ENCODE measurements around the gene GPR87.

Gene GPR87, protein sequence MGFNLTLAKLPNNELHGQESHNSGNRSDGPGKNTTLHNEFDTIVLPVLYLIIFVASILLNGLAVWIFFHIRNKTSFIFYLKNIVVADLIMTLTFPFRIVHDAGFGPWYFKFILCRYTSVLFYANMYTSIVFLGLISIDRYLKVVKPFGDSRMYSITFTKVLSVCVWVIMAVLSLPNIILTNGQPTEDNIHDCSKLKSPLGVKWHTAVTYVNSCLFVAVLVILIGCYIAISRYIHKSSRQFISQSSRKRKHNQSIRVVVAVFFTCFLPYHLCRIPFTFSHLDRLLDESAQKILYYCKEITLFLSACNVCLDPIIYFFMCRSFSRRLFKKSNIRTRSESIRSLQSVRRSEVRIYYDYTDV

DNA sequence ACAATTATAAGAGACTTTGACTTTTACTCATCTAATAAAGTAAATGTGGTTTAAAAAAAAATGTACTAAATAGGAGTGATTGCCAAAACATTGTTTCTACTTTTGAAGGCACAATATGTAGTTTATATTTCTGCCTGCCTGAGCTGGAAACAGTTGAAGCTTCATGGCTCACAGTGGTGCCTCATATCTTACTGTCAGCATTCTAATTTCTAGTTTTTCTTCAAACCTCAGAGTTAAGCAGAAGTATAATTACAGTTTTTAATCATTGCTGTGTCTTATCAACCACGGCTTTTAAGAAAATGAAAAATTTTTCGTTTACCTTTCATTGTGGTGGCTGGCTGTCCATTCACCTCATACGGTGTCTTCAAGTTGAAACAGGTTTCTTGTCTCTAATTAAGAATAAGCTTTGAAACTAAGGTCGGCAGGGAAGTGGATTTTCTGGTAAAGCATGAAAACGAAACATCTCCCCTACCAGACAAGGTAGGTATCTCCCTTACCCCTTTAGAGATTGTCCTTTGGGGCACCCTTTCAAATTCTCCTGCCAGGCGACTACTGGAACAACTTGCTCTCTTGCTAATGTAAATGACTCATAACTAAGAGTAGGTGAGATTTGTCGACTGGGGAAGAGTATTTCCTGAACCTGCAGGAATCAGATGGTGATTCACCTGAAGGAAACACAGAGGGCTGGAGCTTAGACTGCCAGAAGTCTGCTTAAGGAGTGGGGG, at the start of gene GPR87:
TSS of gene GPR87 (minus strand) at position 554 of the 725 bp plus-strand sequence. CDS start 16,720 bp downstream, outside the sequence.
- DNase-seq (ENCODE audit: extremely low spot score, insufficient read length, low read depth) (no peak), FAIRE-seq (peak; percentile 36)

DNA sequence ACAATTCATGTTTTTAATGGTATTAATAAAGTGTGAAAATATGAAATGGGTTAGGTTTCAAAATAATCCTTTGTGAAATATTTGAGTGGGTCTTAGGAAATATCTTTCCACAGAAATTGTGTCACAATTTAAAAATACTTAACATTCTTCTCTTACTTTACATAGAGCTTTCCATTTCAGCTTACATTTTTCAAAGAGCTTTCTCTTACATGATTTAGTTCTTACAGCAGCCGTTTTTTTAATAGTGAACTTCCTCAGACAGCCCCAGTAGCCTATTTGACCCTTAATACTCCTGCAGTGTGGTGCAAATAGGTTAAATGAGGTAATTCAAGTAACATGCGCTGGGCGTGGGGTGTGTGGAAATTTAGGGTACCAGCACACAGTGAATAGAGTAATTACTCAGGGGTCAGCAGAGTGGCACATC, 46.1 kb upstream of the GPR87 start:
- FAIRE-seq, result no peak
- DNase-seq (ENCODE audit: extremely low spot score, insufficient read length, low read depth), result no peak

DNA sequence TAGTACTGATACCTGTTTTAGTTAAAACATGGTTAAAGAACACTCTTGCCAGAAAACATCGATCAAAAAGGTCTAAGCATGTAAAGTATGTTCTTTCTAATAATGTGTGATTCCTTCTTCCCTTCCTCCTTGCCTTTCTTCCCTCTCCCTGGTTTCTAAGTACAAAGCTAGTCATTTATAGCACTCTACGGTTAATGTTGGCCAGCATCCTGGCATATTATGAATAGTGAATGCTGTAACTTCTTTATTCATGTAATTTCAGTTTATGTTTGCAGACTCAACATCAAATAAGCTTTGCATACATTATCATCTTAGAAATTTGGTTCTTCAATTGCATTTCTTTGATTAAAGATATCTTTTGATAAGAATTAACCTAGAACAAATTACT, 40.8 kb upstream of the GPR87 start:
- FAIRE-seq, result no peak
- DNase-seq (ENCODE audit: extremely low spot score, insufficient read length, low read depth), result no peak

DNA sequence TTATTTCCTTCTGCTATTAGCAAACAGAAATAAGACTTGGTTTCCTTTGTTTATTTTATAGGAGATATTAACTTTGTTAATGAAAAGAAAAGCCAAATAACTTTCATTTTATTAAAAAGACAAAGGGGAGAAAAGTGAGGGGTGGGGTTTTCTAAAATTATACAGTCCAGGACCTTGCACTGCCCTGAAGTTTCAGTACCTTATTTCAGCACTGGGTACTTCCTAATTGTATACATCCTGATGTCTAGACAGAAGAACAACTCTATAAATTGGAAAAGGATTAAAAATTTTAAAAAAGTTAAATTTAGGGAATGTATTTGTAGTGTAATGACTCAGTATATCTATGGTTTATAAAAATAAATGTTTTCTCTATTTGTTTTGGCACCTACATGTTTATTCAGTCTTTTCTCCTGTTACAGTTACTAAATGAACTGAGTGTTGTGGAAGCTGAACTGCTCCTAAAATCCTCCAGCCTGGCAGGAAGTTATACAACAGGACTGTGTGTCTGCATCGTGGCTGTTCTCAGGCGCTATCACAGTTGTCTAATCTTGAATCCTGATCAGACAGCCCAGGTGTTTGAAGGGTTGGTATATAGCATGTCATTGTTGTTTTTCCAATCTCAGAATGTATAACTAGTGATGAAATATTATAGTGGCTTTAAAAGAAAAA, 40.3 kb upstream of the GPR87 start:
- DNase-seq (ENCODE audit: extremely low spot score, insufficient read length, low read depth) (no peak), FAIRE-seq (no peak)

DNA sequence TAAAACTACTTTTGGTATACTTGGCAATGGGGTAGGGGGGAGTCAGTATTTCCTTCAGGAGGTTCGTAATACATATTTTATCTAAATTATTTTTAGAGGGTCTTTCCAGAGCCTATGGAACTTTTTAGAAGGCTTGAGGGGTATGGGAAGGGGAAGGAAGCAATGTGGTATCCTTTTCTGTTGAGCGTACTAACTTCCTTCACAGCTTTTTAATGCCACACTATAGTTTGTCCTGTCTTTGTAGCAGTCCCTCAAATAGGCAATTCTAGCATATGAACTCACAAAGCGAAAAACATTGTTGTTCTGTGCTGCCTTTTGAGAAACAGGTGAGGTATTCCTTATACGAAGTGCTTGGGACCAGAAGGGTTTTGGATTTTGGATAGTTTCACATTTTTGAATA, 35.0 kb upstream of the GPR87 start:
- no peak for FAIRE-seq
- no peak for DNase-seq (ENCODE audit: extremely low spot score, insufficient read length, low read depth)

DNA sequence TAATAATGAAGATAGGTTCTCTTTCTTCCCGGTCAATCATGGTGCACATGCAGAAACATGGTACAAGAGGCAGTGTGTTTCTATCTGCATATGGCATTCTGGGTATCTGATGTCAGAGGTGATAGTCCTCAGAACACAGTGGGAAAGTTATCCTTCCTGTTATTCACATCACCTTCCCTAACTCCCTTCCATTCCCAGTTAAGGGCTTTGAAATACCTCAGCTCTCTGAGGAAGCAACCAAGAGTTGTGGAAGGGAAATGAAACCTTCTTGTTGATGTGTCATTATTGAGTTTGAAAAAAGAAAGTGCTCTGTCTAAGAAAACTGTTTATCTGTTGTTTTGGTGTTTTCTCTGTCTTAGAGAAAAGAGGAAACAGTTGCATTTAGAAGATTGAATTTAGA, 34.6 kb upstream of the GPR87 start:
- FAIRE-seq (peak; percentile 65), DNase-seq (ENCODE audit: extremely low spot score, insufficient read length, low read depth) (no peak)

- DNase-seq (ENCODE audit: extremely low spot score, insufficient read length, low read depth) (no peak), FAIRE-seq (no peak)
Observed at GRCh38 chr3:151350656-151351055, 34.0 kb upstream of the GPR87 start.

GRCh38 chr3:151347432-151347831, 30.8 kb upstream of the GPR87 start:
- FAIRE-seq (peak; percentile 5), DNase-seq (ENCODE audit: extremely low spot score, insufficient read length, low read depth) (no peak)

GRCh38 chr3:151346292-151346691, 29.7 kb upstream of the GPR87 start:
- DNase-seq (ENCODE audit: extremely low spot score, insufficient read length, low read depth), result no peak

GRCh38 chr3:151345859-151346258, 29.2 kb upstream of the GPR87 start:
- no peak for FAIRE-seq
- no peak for DNase-seq (ENCODE audit: extremely low spot score, insufficient read length, low read depth)

More at GRCh38 chr3:151346292-151346691, 29.7 kb upstream of the GPR87 start:
- no peak for FAIRE-seq

- DNase-seq (ENCODE audit: extremely low spot score, insufficient read length, low read depth) (no peak), FAIRE-seq (no peak)
Observed at GRCh38 chr3:151331696-151332095, 15.1 kb upstream of the GPR87 start.

DNA sequence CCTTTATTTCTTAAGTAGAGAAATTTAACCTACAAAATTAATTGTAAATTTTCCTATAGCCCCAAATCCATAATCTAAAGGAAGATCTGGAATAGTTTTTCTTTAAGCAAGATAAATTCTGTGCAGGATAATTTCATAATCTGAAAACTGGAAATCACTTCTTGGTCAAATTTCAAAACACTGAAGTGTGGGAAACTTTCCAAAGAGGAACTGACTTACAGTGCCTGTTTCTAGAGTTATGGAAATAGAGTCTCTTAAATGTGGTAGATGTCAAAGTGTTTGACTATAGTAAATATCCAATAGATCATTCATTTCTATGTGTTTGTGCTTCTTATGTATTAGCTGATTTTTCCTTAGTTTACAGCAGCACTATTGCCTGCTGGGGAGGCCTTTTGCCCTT, 14.3 kb upstream of the GPR87 start:
- DNase-seq (ENCODE audit: extremely low spot score, insufficient read length, low read depth) (no peak), FAIRE-seq (no peak)

GRCh38 chr3:151330379-151330778, 13.8 kb upstream of the GPR87 start:
- no peak for FAIRE-seq
- DNase-seq (ENCODE audit: extremely low spot score, insufficient read length, low read depth), result no peak

GRCh38 chr3:151329363-151329762, 12.7 kb upstream of the GPR87 start, which contains the start of gene P2RY13:
P2RY13 (minus strand) TSS chr3:151329549; CDS start chr3:151329528, 21 bp downstream.
- no peak for FAIRE-seq
- no peak for DNase-seq (ENCODE audit: extremely low spot score, insufficient read length, low read depth)

DNA sequence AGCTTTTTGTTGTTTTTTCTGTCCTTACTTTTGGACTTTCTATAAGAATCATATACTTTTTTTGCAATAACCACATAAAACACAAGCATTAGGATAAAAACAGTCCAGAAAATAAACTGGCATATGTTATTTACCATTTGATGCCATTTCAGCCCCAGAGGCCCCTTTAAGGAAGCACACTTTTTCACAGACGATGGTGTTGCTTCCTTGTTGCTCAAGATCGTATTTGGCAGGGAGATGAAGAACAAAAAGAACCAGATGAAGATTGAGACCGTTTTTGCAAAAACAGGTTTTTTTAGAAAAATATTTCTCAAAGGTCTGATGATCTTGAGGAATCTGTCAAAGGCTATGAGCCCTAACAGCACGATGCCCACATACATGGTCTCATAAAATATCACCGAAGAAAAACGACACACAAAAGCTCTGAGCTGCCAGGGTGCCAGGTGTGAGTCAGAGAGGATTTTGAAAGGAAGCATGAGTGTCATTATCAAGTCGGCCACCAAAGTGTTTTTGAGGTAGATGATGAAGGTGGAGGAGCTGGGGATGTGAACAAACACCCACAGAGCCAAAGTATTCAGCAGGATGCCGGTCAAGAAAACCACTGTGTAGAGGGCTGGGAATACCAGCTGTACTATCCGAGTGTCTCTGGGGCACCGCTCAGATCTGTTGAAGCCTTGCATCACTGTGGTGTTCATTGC, 11.8 kb upstream of the GPR87 start:
- DNase-seq (ENCODE audit: extremely low spot score, insufficient read length, low read depth) (no peak), FAIRE-seq (no peak)

- FAIRE-seq (no peak), DNase-seq (ENCODE audit: extremely low spot score, insufficient read length, low read depth) (no peak)
Observed at GRCh38 chr3:151327571-151328198, 11.1 kb upstream of the GPR87 start.

DNA sequence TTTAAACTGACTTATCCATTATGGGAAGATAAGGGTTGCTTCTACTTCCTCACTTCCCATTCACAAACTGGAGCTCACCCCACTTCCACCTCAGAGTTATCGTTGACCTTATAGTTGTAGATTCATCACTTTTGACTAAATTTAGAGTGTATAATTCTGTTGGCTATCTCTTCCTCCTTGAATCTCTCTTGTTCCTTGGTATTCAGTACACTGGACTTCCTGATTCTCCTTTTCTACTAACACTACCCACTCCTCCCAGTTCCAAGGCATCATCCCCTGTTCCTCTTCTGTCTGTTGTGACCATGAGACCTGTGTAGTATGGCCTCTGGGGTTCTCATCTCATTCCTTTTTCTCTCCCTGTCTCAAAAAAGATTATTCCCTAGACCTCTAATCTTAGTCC, 5.9 kb upstream of the GPR87 start:
- FAIRE-seq (no peak), DNase-seq (ENCODE audit: extremely low spot score, insufficient read length, low read depth) (no peak)

DNA sequence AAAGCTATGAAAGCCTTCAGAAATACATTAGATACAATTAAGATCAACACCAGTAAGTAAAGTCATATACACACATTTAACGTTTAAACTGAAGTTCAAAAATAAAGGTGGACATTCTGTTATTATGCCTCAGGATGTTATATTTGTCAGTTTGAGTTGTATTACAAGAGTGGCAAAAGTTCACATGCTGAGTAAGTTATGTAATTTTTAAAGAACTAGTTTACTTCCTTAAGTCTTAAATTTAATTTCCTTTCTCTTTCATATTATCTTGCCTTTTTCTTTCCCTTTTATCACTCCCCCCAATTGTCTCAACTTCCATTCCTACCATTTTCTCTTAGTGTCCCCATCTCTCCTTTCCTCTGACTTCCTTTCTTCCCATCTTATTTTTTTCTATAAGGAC, 4.9 kb upstream of the GPR87 start:
- no peak for FAIRE-seq
- DNase-seq (ENCODE audit: extremely low spot score, insufficient read length, low read depth), result no peak

- no peak for DNase-seq (ENCODE audit: extremely low spot score, insufficient read length, low read depth)
- no peak for FAIRE-seq
Observed at GRCh38 chr3:151320131-151320530, 3.5 kb upstream of the GPR87 start.

- no peak for FAIRE-seq
- no peak for DNase-seq (ENCODE audit: extremely low spot score, insufficient read length, low read depth)
Observed at GRCh38 chr3:151319628-151320027, 3.0 kb upstream of the GPR87 start.

Measured in GM18507 (cell line).